Upper lobe of left lung (tissue), 6 donors: ENCODE results near the gene DSE. TPM values are rescaled to one million over a fixed set of nuclear protein-coding genes. Genes with fewer than 3 reads are reported as not detected.

ENCODE experiments used
- ATAC-seq, 2 donors: fragments of 200-7000 bp; cut with Tn5 transposase; one replicate each; pipeline ENCODE4 v1.9.1; 2022; ENCODE audit warnings: mild to moderate bottlenecking in 2 of 2, moderate library complexity in 2 of 2; ENCODE audit not compliant: low FRiP score in 2 of 2
- DNase-seq, 2 donors: peaks; one replicate each; pipeline ENCODE4 v3.0.0-alpha.2; 2019 to 2020
- H3K27ac ChIP-seq, 4 donors: fragments of 200-600 bp; sonication (generic); one replicate each; pipeline ENCODE4 v1.5.1; 2016 to 2019
- H3K27me3 ChIP-seq, 4 donors: fragments of 200-600 bp; sonication (generic); one replicate each; pipeline ENCODE4 v1.5.1; 2017 to 2019
- H3K36me3 ChIP-seq, 4 donors: fragments of 200-600 bp; sonication (generic); one replicate each; pipeline ENCODE4 v1.5.1; 2016 to 2019
- H3K4me1 ChIP-seq, 4 donors: fragments of 200-600 bp; sonication (generic); one replicate each; pipeline ENCODE4 v1.5.1; 2018 to 2019
- H3K4me3 ChIP-seq, 4 donors: fragments of 200-600 bp; sonication (generic); one replicate each; pipeline ENCODE4 v1.5.1; 2017 to 2019; ENCODE audit warnings: mild to moderate bottlenecking in 2 of 4, moderate library complexity in 1 of 4
- H3K9me3 ChIP-seq, 4 donors: fragments of 200-600 bp; sonication (generic); one replicate each; pipeline ENCODE4 v1.5.1; 2018 to 2019
- EP300 ChIP-seq, 4 donors: sonication (generic); formaldehyde crosslinking; IDR thresholded peaks; one replicate each; pipeline ENCODE4 v1.5.1; 2017; ENCODE audit warnings: antibody characterized with exemption in 4 of 4, control low read depth in 2 of 4
- POLR2A ChIP-seq, 4 donors: fragments of 450-650 bp; IDR thresholded peaks; one replicate each; pipeline ENCODE4 v1.5.1; 2016 to 2017; ENCODE audit warnings: antibody characterized with exemption in 4 of 4, mild to moderate bottlenecking in 2 of 4
- POLR2AphosphoS5 ChIP-seq, 2 donors: sonication (generic); formaldehyde crosslinking; IDR thresholded peaks; one replicate each; pipeline ENCODE4 v1.5.1; 2017; ENCODE audit warnings: antibody characterized with exemption in 2 of 2
- WGBS, 2 donors: methylation state at CpG; one replicate each; pipeline ENCODE4 v1.1.5; 2017 to 2018; 5-methylcytosine and 5-hydroxymethylcytosine counted together
- total RNA-seq, 6 donors: library from RNA; depleted of rRNA in 4 of 6; stranded (reverse); fragments of >200 nt in 4 of 6; gene quantifications; one replicate each; pipeline versions ENCODE4 v1.1.0 to v1.2.1, GENCODE V29; 2016 to 2021
- TF ChIP-seq, protein P1 (sequence below), 6 experiments: fragments of 450-650 bp in 4 of 6; fragments of 200-600 bp in 2 of 6; sonication (generic) in 2 of 6; IDR thresholded peaks; one replicate each; pipeline ENCODE4 v1.5.1; 2016 to 2019; ENCODE audit warnings: antibody characterized with exemption in 6 of 6
- donor health status: DM: no; HTN: no; CAD: no; lungs with moderate emphysema.
- donor health status: DM: no; HTN: yes; CAD: no; lungs with severe emphysema.

DSE gene
- total RNA-seq, 6 donors from 2014 or later = 20.1 to 68.1 (median 40.6) TPM

DNA sequence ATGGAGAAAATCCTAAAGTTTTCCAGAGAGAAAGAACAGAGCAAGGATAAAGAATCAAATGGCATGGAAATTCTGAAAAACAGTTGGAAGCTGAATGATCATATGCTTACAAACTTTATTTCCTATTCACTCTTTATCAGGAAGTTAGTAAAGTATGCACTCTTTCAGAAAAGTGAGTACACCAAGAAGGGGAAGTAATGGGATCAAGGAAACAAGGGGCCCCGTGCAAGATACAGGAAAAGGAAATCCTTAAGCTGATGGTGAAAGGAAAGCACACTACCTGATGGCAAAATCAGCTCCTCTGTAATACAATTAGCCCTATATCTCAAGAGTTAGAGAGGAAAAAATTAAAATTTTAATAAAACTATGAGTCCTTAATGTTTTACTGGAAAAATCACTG, 104.4 kb downstream of the DSE start:
- no peaks in the 10 kb centered on the region for H3K9me3 ChIP-seq
- TF ChIP-seq POLR2A (IDR thresholded peaks at IDR 0.05) (no peak), EP300 (IDR thresholded peaks at IDR 0.05) (no peak), POLR2AphosphoS5 (IDR thresholded peaks at IDR 0.05) (no peak)
- TF ChIP-seq, protein P1, sequence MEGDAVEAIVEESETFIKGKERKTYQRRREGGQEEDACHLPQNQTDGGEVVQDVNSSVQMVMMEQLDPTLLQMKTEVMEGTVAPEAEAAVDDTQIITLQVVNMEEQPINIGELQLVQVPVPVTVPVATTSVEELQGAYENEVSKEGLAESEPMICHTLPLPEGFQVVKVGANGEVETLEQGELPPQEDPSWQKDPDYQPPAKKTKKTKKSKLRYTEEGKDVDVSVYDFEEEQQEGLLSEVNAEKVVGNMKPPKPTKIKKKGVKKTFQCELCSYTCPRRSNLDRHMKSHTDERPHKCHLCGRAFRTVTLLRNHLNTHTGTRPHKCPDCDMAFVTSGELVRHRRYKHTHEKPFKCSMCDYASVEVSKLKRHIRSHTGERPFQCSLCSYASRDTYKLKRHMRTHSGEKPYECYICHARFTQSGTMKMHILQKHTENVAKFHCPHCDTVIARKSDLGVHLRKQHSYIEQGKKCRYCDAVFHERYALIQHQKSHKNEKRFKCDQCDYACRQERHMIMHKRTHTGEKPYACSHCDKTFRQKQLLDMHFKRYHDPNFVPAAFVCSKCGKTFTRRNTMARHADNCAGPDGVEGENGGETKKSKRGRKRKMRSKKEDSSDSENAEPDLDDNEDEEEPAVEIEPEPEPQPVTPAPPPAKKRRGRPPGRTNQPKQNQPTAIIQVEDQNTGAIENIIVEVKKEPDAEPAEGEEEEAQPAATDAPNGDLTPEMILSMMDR (IDR thresholded peaks at IDR 0.05) = no peak
- peak overlapping the region in 2 of 4 donors; percentile 32 to 63 for H3K27ac ChIP-seq

DNA sequence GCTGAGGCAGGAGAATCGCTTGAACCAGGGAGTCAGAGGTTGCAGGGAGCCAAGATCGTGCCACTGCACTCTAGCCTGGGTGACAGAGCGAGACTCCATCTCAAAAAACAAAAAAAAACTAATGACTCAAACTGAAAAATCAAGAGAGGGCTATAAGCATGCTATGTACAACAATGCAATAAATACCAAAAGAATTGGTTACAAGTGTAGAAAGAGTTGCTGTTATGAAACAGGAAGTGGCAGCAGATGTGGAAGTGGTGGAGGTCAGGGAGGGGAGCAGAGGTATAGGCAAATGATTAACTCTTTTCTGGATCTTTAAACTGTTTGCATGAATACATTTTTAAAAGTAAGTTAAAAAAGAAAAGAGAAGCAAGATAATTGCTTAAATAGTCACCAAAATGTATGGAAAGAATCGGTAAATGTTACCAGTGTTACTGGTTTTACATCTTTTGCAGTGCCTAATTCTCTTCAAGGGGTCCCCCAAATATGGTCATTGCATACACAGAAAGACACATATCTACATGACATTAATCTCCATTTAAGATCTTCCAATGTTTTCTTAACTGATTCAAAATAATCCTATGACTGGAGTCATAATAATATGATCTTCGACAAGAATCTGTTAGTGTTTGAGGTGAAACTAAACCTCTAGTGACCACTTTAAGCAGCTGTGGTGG, 105.4 kb downstream of the DSE start:
- Histone ChIP-seq H3K36me3 (no peaks in the 10 kb centered on the region), H3K9me3 (no peaks in the 10 kb centered on the region), H3K4me1 (no peaks in the 10 kb centered on the region), H3K4me3 (no peak overlapping the region), H3K27me3 (no peaks in the 10 kb centered on the region), H3K27ac (peak overlapping the region in 3 of 4 donors; percentile 18 to 63 (median 32))
- TF ChIP-seq, protein P1 (IDR thresholded peaks at IDR 0.05) = no peak
- no peak for TF ChIP-seq POLR2AphosphoS5 (IDR thresholded peaks at IDR 0.05)
- no peak for TF ChIP-seq EP300 (IDR thresholded peaks at IDR 0.05)
- no peak for TF ChIP-seq POLR2A (IDR thresholded peaks at IDR 0.05)
- ATAC-seq = peak; percentile 74 to 83
- peak in 1 of 2 donors; percentile 29 for DNase-seq
- WGBS, 2 donors = 53 to 70% methylated on average over 5 of the region's 5 CpGs

More for the DNA sequence above, 104.4 kb downstream of the DSE start:
- ATAC-seq (peak in 1 of 2 donors; percentile 61), DNase-seq (peak in 1 of 2 donors; percentile 32)
- 33 to 36% methylated on average over 1 of the region's 1 CpG for WGBS, 2 donors
- Histone ChIP-seq H3K4me3 (no peak overlapping the region), H3K4me1 (no peaks in the 10 kb centered on the region), H3K36me3 (no peaks in the 10 kb centered on the region), H3K27me3 (no peaks in the 10 kb centered on the region)

DNA sequence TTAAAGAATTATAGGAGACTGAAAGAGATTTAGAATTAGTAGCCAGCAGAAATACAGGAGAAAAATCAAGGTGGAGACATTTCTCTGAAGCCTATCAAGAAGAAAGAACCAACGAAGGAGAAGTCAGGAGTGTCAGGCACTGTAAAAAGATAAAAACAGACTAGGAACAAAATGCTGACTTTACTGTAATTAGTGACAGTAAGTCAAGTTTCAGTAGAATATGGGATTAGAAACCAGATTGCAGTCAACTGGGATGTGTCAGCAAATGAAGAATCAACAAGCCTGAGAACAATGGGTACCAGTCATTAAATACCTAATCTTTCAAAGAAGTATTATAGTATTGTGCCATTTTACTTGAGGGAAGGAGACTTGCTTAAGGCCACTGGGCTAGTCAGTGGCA, 112.0 kb downstream of the DSE start:
- H3K36me3 ChIP-seq = no peaks in the 10 kb centered on the region
- DNase-seq (no peak), ATAC-seq (no peak)
- H3K9me3 ChIP-seq = no peaks in the 10 kb centered on the region
- H3K4me1 ChIP-seq = no peaks in the 10 kb centered on the region
- H3K27me3 ChIP-seq = no peaks in the 10 kb centered on the region
- 64 to 82% methylated on average over 1 of the region's 1 CpG for WGBS, 2 donors
- no peak overlapping the region for H3K27ac ChIP-seq
- TF ChIP-seq EP300 (IDR thresholded peaks at IDR 0.05) (no peak), POLR2AphosphoS5 (IDR thresholded peaks at IDR 0.05) (no peak), POLR2A (IDR thresholded peaks at IDR 0.05) (no peak)
- TF ChIP-seq, protein P1 (IDR thresholded peaks at IDR 0.05) = no peak
- H3K4me3 ChIP-seq = no peak overlapping the region

DNA sequence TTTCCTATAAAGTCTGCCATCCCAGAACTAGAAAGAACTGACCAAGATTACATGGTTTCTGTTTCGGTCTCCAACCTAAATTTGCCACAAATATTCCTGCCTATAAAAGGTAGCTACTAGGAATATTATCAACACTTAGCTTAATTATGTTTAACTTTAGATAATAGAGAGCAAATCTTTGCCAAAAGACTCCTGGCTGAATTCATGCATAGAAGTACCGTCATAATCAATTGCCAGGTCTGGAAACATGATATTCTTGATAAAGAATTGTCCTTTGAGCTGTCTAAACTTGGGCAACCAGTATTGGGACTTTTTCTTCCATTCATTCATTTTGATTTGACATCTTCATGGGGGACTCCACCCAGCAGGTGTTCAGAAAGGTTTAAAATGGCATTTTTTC, 112.9 kb downstream of the DSE start:
- Histone ChIP-seq H3K36me3 (no peaks in the 10 kb centered on the region), H3K4me3 (no peak overlapping the region), H3K9me3 (no peaks in the 10 kb centered on the region), H3K4me1 (no peaks in the 10 kb centered on the region), H3K27ac (no peak overlapping the region), H3K27me3 (no peaks in the 10 kb centered on the region)
- ATAC-seq (no peak), DNase-seq (no peak)
- WGBS, 2 donors = 72 to 74% methylated on average over 2 of the region's 2 CpGs
- TF ChIP-seq EP300 (IDR thresholded peaks at IDR 0.05) (no peak), POLR2A (IDR thresholded peaks at IDR 0.05) (no peak), POLR2AphosphoS5 (IDR thresholded peaks at IDR 0.05) (no peak)
- TF ChIP-seq, protein P1 (IDR thresholded peaks at IDR 0.05) = no peak
